WTC11 (cell line): ENCODE measurements around the gene SLC35G3. TPM values are rescaled to one million over a fixed set of nuclear protein-coding genes. Genes with fewer than 3 reads are reported as not detected.

Experiments
- ATAC-seq: fragments of 200-7000 bp; cut with Tn5 transposase; 2 replicates; pipeline ENCODE4 v1.10.0; 2021; ENCODE audit warnings: mild to moderate bottlenecking, moderate library complexity
- CTCF ChIA-PET: fragments of 300-600 bp; sonication (Branson Sonifier 250); formaldehyde crosslinking; loops from one replicate; lab custom pipeline; 2021; ENCODE audit warnings: antibody characterized with exemption; lab: Charles Lee
- POLR2A ChIA-PET: fragments of 350-600 bp; sonication (Branson Sonifier 250); formaldehyde crosslinking; loops from one replicate; lab custom pipeline; 2021; ENCODE audit warnings: antibody characterized with exemption; lab: Charles Lee
- DNase-seq: peaks from one replicate; pipeline ENCODE4 v3.0.0; 2021; ENCODE audit warnings: low spot score
- H3K27ac Mint-ChIP-seq: 2 replicates; pipeline ENCODE4 v1.8.0; 2021; ENCODE audit warnings: mixed read lengths
- H3K27me3 Mint-ChIP-seq: 2 replicates; pipeline ENCODE4 v1.8.0; 2021; ENCODE audit warnings: low read depth, mild to moderate bottlenecking, moderate library complexity, mixed read lengths
- H3K36me3 Mint-ChIP-seq: 2 replicates; pipeline ENCODE4 v1.8.0; 2021; ENCODE audit warnings: mixed read lengths
- H3K4me1 Mint-ChIP-seq: 2 replicates; pipeline ENCODE4 v1.8.0; 2022; ENCODE audit warnings: mixed read lengths
- H3K4me3 Mint-ChIP-seq: 2 replicates; pipeline ENCODE4 v1.8.0; 2021; ENCODE audit warnings: mild to moderate bottlenecking, moderate library complexity, mixed read lengths
- H3K9me3 Mint-ChIP-seq: 2 replicates; pipeline ENCODE4 v1.8.0; 2021; ENCODE audit warnings: mixed read lengths
- ATF1 ChIP-seq: sonication (generic); formaldehyde crosslinking; IDR thresholded peaks from 2 replicates; pipeline ENCODE4 v1.8.1; 2023; ENCODE audit warnings: mild to moderate bottlenecking, moderate library complexity, missing genetic modification reagents
- CBFB ChIP-seq: sonication (generic); formaldehyde crosslinking; IDR thresholded peaks from 2 replicates; pipeline ENCODE4 v1.8.1; 2022; ENCODE audit warnings: mild to moderate bottlenecking, low read depth, missing genetic modification reagents
- EMX1 ChIP-seq: fragments of 250-450 bp; sonication (Bioruptor Pico); IDR thresholded peaks from 2 replicates; pipeline ENCODE4 v1.8.0; 2021; ENCODE audit warnings: mild to moderate bottlenecking
- GRHL2 ChIP-seq: fragments of 250-450 bp; sonication (Bioruptor Pico); IDR thresholded peaks from 2 replicates; pipeline ENCODE4 v1.8.0; 2022; ENCODE audit warnings: mild to moderate bottlenecking, moderate library complexity; ENCODE audit not compliant: insufficient replicate concordance, severe bottlenecking
- MYBL2 ChIP-seq: sonication (generic); formaldehyde crosslinking; IDR thresholded peaks from 2 replicates; pipeline ENCODE4 v1.8.1; 2023; ENCODE audit warnings: mild to moderate bottlenecking, moderate library complexity, missing genetic modification reagents
- NR1H2 ChIP-seq: sonication (generic); formaldehyde crosslinking; IDR thresholded peaks from 2 replicates; pipeline ENCODE4 v1.9.0; 2021; ENCODE audit warnings: mild to moderate bottlenecking, moderate library complexity, missing genetic modification reagents
- TEAD4 ChIP-seq: sonication (generic); formaldehyde crosslinking; IDR thresholded peaks from 2 replicates; pipeline ENCODE4 v1.8.0; 2022; ENCODE audit warnings: mild to moderate bottlenecking, missing genetic modification reagents
- total RNA-seq: library from RNA; stranded (reverse); gene quantifications from 3 replicates; pipeline ENCODE4 v1.2.3, GENCODE V29; 2021
- TF ChIP-seq, protein P1 (sequence below): sonication (generic); formaldehyde crosslinking; IDR thresholded peaks from 2 replicates; pipeline ENCODE4 v1.8.0; 2022; ENCODE audit warnings: mild to moderate bottlenecking, missing genetic modification reagents
- TF ChIP-seq, protein P2 (sequence below): sonication (generic); formaldehyde crosslinking; IDR thresholded peaks from 2 replicates; pipeline ENCODE4 v1.8.1; 2022; ENCODE audit warnings: missing genetic modification reagents, borderline replicate concordance

Gene SLC35G3
- total RNA-seq, 1 experiment from 2014 or later = not detected

DNA sequence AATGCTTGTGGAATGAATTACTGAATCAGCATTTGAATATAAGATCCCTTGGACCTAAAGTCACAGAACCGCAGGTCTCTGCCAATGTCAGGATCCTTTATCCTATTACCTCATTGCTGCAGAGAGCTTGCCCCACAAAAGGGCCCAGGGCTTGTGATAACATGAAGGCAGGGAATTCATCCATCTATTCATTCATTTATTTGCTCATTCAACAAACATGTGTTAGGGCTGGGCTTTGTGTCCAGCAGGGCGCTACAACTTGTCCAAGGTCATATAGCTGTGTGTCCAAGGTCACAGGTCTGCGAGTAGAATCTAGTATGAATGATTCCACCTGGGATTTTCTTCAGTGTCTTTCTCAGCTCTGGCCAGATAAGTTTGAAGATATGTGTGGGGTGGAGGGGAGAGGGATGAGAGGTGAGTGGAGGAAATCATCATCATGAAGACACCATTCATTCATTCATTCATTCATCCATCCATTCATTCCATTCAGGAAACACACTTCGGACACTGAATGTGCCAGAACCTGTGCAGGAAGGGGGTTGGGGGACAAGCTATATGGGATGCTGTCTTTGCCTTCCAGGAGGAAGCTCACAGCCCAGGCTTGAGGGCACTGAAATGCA lies 47.9 kb downstream of the SLC35G3 start:
- DNase-seq (no peak), ATAC-seq (no peak)
- Mint-ChIP-seq H3K4me3 (no peak overlapping the region), H3K9me3 (no peaks in the 10 kb centered on the region), H3K4me1 (peaks cover 16% of the 10 kb centered on the region), H3K36me3 (no peaks in the 10 kb centered on the region), H3K27ac (no peak overlapping the region), H3K27me3 (peaks cover 2% of the 10 kb centered on the region)
- CTCF ChIA-PET = interaction anchor here (0.6 to 1.3 kb wide), 3 partner anchors 16 to 393 kb away, joined by 3 to 5 read pairs (median 3); partner anchors contain the start of gene SLFN5
- POLR2A ChIA-PET = no interaction called here
- TF ChIP-seq EMX1 (no peak), MYBL2 (CRISPR knock-in tag) (no peak), TEAD4 (CRISPR knock-in tag) (no peak), ATF1 (CRISPR knock-in tag) (no peak)
- TF ChIP-seq, protein P1, sequence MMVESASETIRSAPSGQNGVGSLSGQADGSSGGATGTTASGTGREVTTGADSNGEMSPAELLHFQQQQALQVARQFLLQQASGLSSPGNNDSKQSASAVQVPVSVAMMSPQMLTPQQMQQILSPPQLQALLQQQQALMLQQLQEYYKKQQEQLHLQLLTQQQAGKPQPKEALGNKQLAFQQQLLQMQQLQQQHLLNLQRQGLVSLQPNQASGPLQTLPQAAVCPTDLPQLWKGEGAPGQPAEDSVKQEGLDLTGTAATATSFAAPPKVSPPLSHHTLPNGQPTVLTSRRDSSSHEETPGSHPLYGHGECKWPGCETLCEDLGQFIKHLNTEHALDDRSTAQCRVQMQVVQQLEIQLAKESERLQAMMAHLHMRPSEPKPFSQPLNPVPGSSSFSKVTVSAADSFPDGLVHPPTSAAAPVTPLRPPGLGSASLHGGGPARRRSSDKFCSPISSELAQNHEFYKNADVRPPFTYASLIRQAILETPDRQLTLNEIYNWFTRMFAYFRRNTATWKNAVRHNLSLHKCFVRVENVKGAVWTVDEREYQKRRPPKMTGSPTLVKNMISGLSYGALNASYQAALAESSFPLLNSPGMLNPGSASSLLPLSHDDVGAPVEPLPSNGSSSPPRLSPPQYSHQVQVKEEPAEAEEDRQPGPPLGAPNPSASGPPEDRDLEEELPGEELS (CRISPR knock-in tag) = no peak

DNA sequence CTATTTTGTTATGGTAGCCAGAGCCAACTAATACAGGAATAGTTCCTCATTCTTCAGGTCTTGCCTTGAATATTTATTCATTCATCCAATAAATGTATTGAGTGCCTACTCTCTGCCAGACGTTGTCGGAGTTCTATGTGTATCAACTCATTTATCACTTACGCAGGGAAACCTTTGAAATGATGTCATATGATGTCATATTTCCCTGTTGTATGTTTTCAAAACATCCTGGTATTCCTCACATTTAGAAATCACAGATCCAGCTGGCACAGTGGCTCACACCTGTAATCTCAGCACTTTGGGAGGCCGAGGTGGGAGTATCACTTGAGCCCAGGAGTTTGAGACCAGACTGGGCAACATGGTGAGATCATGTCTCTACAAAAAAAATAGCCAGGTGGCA lies 49.4 kb downstream of the SLC35G3 start:
- Mint-ChIP-seq H3K27me3 (peaks cover 2% of the 10 kb centered on the region), H3K4me3 (no peak overlapping the region), H3K36me3 (no peaks in the 10 kb centered on the region), H3K27ac (no peak overlapping the region), H3K9me3 (no peaks in the 10 kb centered on the region), H3K4me1 (peaks cover 20% of the 10 kb centered on the region)
- DNase-seq (no peak), ATAC-seq (no peak)
- CTCF ChIA-PET = no interaction called here
- POLR2A ChIA-PET = no interaction called here
- TF ChIP-seq GRHL2 (CRISPR knock-in tag) (no peak), NR1H2 (CRISPR knock-in tag) (no peak), CBFB (CRISPR knock-in tag) (no peak)
- TF ChIP-seq, protein P2, sequence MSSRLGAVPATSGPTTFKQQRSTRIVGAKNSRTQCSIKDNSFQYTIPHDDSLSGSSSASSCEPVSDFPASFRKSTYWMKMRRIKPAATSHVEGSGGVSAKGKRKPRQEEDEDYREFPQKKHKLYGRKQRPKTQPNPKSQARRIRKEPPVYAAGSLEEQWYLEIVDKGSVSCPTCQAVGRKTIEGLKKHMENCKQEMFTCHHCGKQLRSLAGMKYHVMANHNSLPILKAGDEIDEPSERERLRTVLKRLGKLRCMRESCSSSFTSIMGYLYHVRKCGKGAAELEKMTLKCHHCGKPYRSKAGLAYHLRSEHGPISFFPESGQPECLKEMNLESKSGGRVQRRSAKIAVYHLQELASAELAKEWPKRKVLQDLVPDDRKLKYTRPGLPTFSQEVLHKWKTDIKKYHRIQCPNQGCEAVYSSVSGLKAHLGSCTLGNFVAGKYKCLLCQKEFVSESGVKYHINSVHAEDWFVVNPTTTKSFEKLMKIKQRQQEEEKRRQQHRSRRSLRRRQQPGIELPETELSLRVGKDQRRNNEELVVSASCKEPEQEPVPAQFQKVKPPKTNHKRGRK (CRISPR knock-in tag) = no peak

Other genes starting within 250 kb of the SLC35G3 start
- gene CCT6B, start 232.9 kb downstream of the SLC35G3 start, total RNA-seq = 2.1 to 2.8 TPM (median 2.5 TPM) in 3 replicates
- gene ZNF830, start 232.9 kb downstream of the SLC35G3 start, total RNA-seq = 15.8 to 20.2 TPM (median 16.4 TPM) in 3 replicates
- gene LIG3, start 213.9 kb downstream of the SLC35G3 start, total RNA-seq = 83.3 to 92.3 TPM (median 91.7 TPM) in 3 replicates
- gene RFFL, start 130.7 kb downstream of the SLC35G3 start, total RNA-seq = 26.6 to 30.3 TPM (median 27.8 TPM) in 3 replicates
- 13.8 to 15.7 TPM (median 15.0 TPM) in 3 replicates for gene RAD51D, start 74.5 kb downstream of the SLC35G3 start, total RNA-seq
- gene FNDC8, start 72.8 kb downstream of the SLC35G3 start, total RNA-seq = not detected in 3 replicates
- gene NLE1, start 52.1 kb downstream of the SLC35G3 start, total RNA-seq = 44.7 to 52.2 TPM (median 51.0 TPM) in 3 replicates
- 0.07 to 0.16 TPM in 2 of 3 replicates, not detected in the other for gene UNC45B, start 46.6 kb downstream of the SLC35G3 start, total RNA-seq
- gene SLFN5, start 48.7 kb upstream of the SLC35G3 start, total RNA-seq = 4.8 to 7.6 TPM (median 6.0 TPM) in 3 replicates
- 0.26 to 0.53 TPM (median 0.27 TPM) in 3 replicates for gene SLFN11, start 179.2 kb upstream of the SLC35G3 start, total RNA-seq
- 12.2 to 12.7 TPM (median 12.4 TPM) in 3 replicates for gene SLFN12, start 238.1 kb upstream of the SLC35G3 start, total RNA-seq